Osteocyte (in vitro differentiated cells): ENCODE data around the gene RIMBP2. TPM values are rescaled to one million over a fixed set of nuclear protein-coding genes. Genes with fewer than 3 reads are reported as not detected.

Source experiments
- DNase-seq: peaks from one replicate; pipeline ENCODE4 v3.0.0; 2021; ENCODE audit warnings: mixed read lengths; ENCODE audit not compliant: unreplicated experiment; ENCODE audit errors: extremely low spot score
- H3K27ac Mint-ChIP-seq: one replicate; pipeline ENCODE4 v1.8.0; 2021; ENCODE audit warnings: mild to moderate bottlenecking, mixed read lengths; ENCODE audit not compliant: unreplicated experiment
- H3K27me3 Mint-ChIP-seq: one replicate; pipeline ENCODE4 v1.8.0; 2021; ENCODE audit warnings: mixed read lengths; ENCODE audit not compliant: unreplicated experiment
- H3K36me3 Mint-ChIP-seq: one replicate; pipeline ENCODE4 v1.8.0; 2021; ENCODE audit warnings: mixed read lengths; ENCODE audit not compliant: unreplicated experiment
- H3K4me1 Mint-ChIP-seq: one replicate; pipeline ENCODE4 v1.8.0; 2021; ENCODE audit warnings: mixed read lengths; ENCODE audit not compliant: unreplicated experiment
- H3K4me3 Mint-ChIP-seq: one replicate; pipeline ENCODE4 v1.8.0; 2021; ENCODE audit warnings: mild to moderate bottlenecking, moderate library complexity, mixed read lengths; ENCODE audit not compliant: unreplicated experiment
- H3K9me3 Mint-ChIP-seq: one replicate; pipeline ENCODE4 v1.8.0; 2021; ENCODE audit warnings: mixed read lengths; ENCODE audit not compliant: unreplicated experiment
- CTCF ChIP-seq: fragments of 200-600 bp; sonication (generic); IDR thresholded peaks from 2 replicates; pipeline ENCODE4 v1.5.0; 2021; ENCODE audit warnings: antibody characterized with exemption, mild to moderate bottlenecking, moderate library complexity
- total RNA-seq: library from RNA; stranded (reverse); gene quantifications from 2 replicates; pipeline ENCODE4 v1.2.1, GENCODE V29; 2021

Gene RIMBP2
- total RNA-seq, 1 donor from 2014 or later, result 0.13 TPM

- Mint-ChIP-seq H3K4me1 (no peaks in the 10 kb centered on the region), H3K4me3 (no peak overlapping the region), H3K27ac (no peak overlapping the region), H3K27me3 (no peaks in the 10 kb centered on the region), H3K9me3 (peaks cover 4% of the 10 kb centered on the region), H3K36me3 (no peaks in the 10 kb centered on the region)
- no peak for TF ChIP-seq CTCF
- DNase-seq, result peak; percentile 70
Observed at GRCh38 chr12:130413909-130414308, 302.2 kb downstream of the RIMBP2 start.

DNA sequence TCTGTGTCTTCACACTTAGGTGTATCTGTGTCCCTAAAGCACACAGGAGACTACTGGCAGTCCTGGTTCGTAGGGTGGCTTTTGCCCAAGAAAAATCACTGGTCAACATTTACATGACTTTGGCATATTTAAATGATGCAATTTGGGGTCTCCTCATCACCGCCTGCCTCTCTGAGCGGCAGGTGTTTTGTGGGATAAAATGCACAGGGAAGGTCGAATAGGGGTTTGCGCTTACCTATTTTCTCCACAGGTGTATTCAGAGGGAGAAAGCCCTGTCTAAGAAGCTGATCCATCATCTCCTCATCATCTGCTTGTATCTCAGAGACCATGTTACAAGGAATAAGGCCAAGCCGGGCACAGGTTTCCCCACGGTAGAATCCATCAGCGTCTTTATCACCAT lies 303.7 kb downstream of the RIMBP2 start:
- no peaks in the 10 kb centered on the region for H3K36me3 Mint-ChIP-seq
- H3K9me3 Mint-ChIP-seq, result no peaks in the 10 kb centered on the region
- DNase-seq, result no peak
- H3K27me3 Mint-ChIP-seq, result no peaks in the 10 kb centered on the region
- no peaks in the 10 kb centered on the region for H3K4me1 Mint-ChIP-seq
- TF ChIP-seq CTCF, result no peak
- no peak overlapping the region for H3K4me3 Mint-ChIP-seq
- no peak overlapping the region for H3K27ac Mint-ChIP-seq

DNA sequence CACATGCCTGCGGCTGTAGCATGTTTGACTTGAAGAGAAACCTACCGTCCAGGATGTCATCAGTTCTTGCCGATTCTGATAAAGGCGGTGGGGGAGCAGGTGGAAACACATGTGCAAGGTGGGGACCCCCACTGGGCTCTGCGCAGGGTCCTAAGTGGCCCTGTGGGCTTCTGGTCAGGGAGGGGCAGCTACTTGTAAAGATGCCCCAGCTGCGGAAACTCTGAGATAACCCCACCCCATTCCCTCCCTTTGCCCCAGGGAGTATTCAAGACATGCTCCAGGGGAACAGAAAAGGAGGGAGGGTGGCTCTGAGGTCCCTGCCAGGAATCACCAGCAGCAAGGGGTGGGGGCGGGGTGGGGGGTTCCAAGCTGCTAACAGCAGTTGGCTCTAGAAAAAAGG lies 310.8 kb downstream of the RIMBP2 start:
- DNase-seq, result no peak
- Mint-ChIP-seq H3K27ac (no peak overlapping the region), H3K4me3 (no peak overlapping the region), H3K9me3 (no peaks in the 10 kb centered on the region), H3K4me1 (no peaks in the 10 kb centered on the region), H3K36me3 (no peaks in the 10 kb centered on the region), H3K27me3 (peaks cover 3% of the 10 kb centered on the region)
- no peak for TF ChIP-seq CTCF

GRCh38 chr12:130401703-130402102 lies 314.4 kb downstream of the RIMBP2 start:
- DNase-seq, result no peak
- Mint-ChIP-seq H3K27me3 (peaks cover 3% of the 10 kb centered on the region), H3K9me3 (peaks cover 3% of the 10 kb centered on the region), H3K4me3 (no peak overlapping the region), H3K27ac (no peak overlapping the region), H3K4me1 (no peaks in the 10 kb centered on the region), H3K36me3 (no peaks in the 10 kb centered on the region)
- TF ChIP-seq CTCF, result peak; percentile 14

GRCh38 chr12:130398100-130398848 lies 317.8 kb downstream of the RIMBP2 start:
- H3K9me3 Mint-ChIP-seq, result peaks cover 12% of the 10 kb centered on the region
- no peaks in the 10 kb centered on the region for H3K27me3 Mint-ChIP-seq
- no peak for DNase-seq
- no peak overlapping the region for H3K4me3 Mint-ChIP-seq
- H3K36me3 Mint-ChIP-seq, result no peaks in the 10 kb centered on the region
- H3K27ac Mint-ChIP-seq, result no peak overlapping the region
- no peaks in the 10 kb centered on the region for H3K4me1 Mint-ChIP-seq
- no peak for TF ChIP-seq CTCF
